GM12878 (cell line): ENCODE results near the gene TOGARAM1. TPM values are rescaled to one million over a fixed set of nuclear protein-coding genes. Genes with fewer than 3 reads are reported as not detected.
A peak's percentile ranks its signal among the peaks of the same experiment; 100 is the strongest.

Source experiments
- ATAC-seq: fragments of 200-7000 bp; cut with Tn5 transposase; 3 replicates; pipeline ENCODE4 v1.9.1; 2020; ENCODE audit warnings: mild to moderate bottlenecking, moderate library complexity
- BruUV-seq: library from RNA; stranded (reverse); fragments of 400-500 nt; replicated peaks from 2 replicates; lab custom pipeline; 2021; lab: Mats Ljungman, UMichigan
- CTCF ChIA-PET: fragments of 300-600 bp; sonication (Branson Sonifier 250); formaldehyde crosslinking; extraction: SDS; loops from one replicate; lab custom pipeline; 2021; ENCODE audit warnings: inconsistent platforms; lab: Yijun Ruan, JAX
- POLR2A ChIA-PET: fragments of 350-600 bp; formaldehyde crosslinking; extraction: SDS; loops from one replicate; lab custom pipeline; 2021; ENCODE audit warnings: inconsistent platforms; lab: Charles Lee
- RAD21 ChIA-PET: fragments of 300-600 bp; sonication (Branson Sonifier 250); formaldehyde crosslinking; loops from one replicate; lab custom pipeline; 2023; ENCODE audit warnings: antibody characterized with exemption; ENCODE audit not compliant: unreplicated experiment; lab: Charles Lee
- SMC1A ChIA-PET: fragments of 300-600 bp; sonication (Branson Sonifier 250); formaldehyde crosslinking; loops from one replicate; lab custom pipeline; 2023; ENCODE audit not compliant: unreplicated experiment, uncharacterized antibody; lab: Charles Lee
- DNase-seq: peaks from one replicate; pipeline ENCODE4 v3.0.0-alpha.2; 2011; ENCODE audit warnings: low read depth, low spot score
- FAIRE-seq: peaks from 3 replicates; lab custom pipeline; 2011; peaks lifted over from hg19 to GRCh38; lab: Jason Lieb, UNC
- H2AFZ ChIP-seq: 2 replicates; pipeline ENCODE4 v1.6.0; 2011; ENCODE audit warnings: low read depth, low read length, control low read depth; ENCODE audit not compliant: control insufficient read depth
- H3K27ac ChIP-seq: 2 replicates; pipeline ENCODE4 v1.5.1; 2011; ENCODE audit warnings: control low read depth; ENCODE audit not compliant: control insufficient read depth, insufficient read depth
- H3K27me3 ChIP-seq, 2 experiments: replicated peaks in 1 of 2; 2 replicates each; pipeline versions ENCODE4 v1.6.0 to v1.6.1; 2011; ENCODE audit warnings: low read length in 1 of 2; ENCODE audit not compliant: control insufficient read depth in 2 of 2, insufficient read depth in 2 of 2
- H3K36me3 ChIP-seq, 2 experiments: 2 replicates each; pipeline ENCODE4 v1.5.1; 2011; ENCODE audit warnings: low read length in 1 of 2; ENCODE audit not compliant: control insufficient read depth in 2 of 2, insufficient read depth in 2 of 2
- H3K4me1 ChIP-seq: 2 replicates; pipeline ENCODE4 v1.6.1; 2011; ENCODE audit warnings: mild to moderate bottlenecking, low read length, moderate library complexity, mixed read lengths; ENCODE audit not compliant: control insufficient read depth, insufficient read depth
- H3K4me2 ChIP-seq: 2 replicates; pipeline ENCODE4 v1.6.0; 2011; ENCODE audit warnings: control low read depth; ENCODE audit not compliant: control insufficient read depth, insufficient read depth
- H3K4me3 ChIP-seq: fragments of 200-600 bp; sonication (generic); 2 replicates; pipeline ENCODE4 v1.5.1; 2016
- H3K79me2 ChIP-seq: 2 replicates; pipeline ENCODE4 v1.6.0; 2011; ENCODE audit warnings: low read length; ENCODE audit not compliant: control insufficient read depth, insufficient read depth
- H3K9ac ChIP-seq: 2 replicates; pipeline ENCODE4 v1.8.0; 2011; ENCODE audit warnings: low read length, control low read depth, mixed read lengths; ENCODE audit not compliant: control insufficient read depth, insufficient read depth
- H3K9me3 ChIP-seq: replicated peaks from 3 replicates; pipeline ENCODE4 v1.5.1; 2011; ENCODE audit warnings: mild to moderate bottlenecking, low read length; ENCODE audit not compliant: control insufficient read depth, insufficient read depth
- H4K20me1 ChIP-seq: 2 replicates; pipeline ENCODE4 v1.6.0; 2011; ENCODE audit not compliant: control insufficient read depth, insufficient read depth
- CHD4 ChIP-seq: fragments of 200-600 bp; sonication (generic); IDR thresholded peaks from 2 replicates; pipeline ENCODE4 v1.6.1; 2016; ENCODE audit warnings: mild to moderate bottlenecking
- MEF2B ChIP-seq: fragments of 450-650 bp; IDR thresholded peaks from 2 replicates; pipeline ENCODE4 v1.6.1; 2018; ENCODE audit warnings: mild to moderate bottlenecking, moderate library complexity; ENCODE audit not compliant: partially characterized antibody, poor library complexity, severe bottlenecking
- RAD51 ChIP-seq: fragments of 450-650 bp; IDR thresholded peaks from 2 replicates; pipeline ENCODE4 v1.6.1; 2016; ENCODE audit warnings: moderate library complexity, mild to moderate bottlenecking, inconsistent platforms
- ZNF274 ChIP-seq: IDR thresholded peaks from one replicate; pipeline ENCODE4 v1.8.0; 2011; ENCODE audit not compliant: insufficient read length, insufficient read depth
- WGBS: methylation state at CpG from one replicate; pipeline ENCODE4 v1.1.6; 2016; ENCODE audit warnings: low lambda C conversion rate; ENCODE audit not compliant: insufficient replicate concordance, insufficient coverage; ENCODE audit errors: missing lambda C conversion rate; 5-methylcytosine and 5-hydroxymethylcytosine counted together
- in situ Hi-C: fragments of 300-500 bp; cut with MboI; formaldehyde crosslinking; loops from 9 replicates; pipeline ENCODE4 v1.14.3; 2018; ENCODE audit warnings: mixed read lengths
- intact Hi-C: fragments of 100-400 bp; cut with micrococcal nuclease; formaldehyde crosslinking; loops from one replicate; pipeline ENCODE4 v1.14.2; 2022; ENCODE audit not compliant: unreplicated experiment
- polyA plus RNA-seq, 11 experiments: library from polyadenylated mRNA; depleted of rRNA in 4 of 11; unstranded in 6 of 11; stranded (reverse) in 5 of 11; fragments of >200 nt; fragmentation: Nextera tagmentation in 4 of 11; fragmentation: Illumina TruSeq in 1 of 11; extraction: Ambion mirVana in 4 of 11; extraction: Trizol in 1 of 11; gene quantifications; 1 replicate in 1 of 11; 2 replicates in 10 of 11; pipeline versions ENCODE4 v1.2.1 to v1.2.3, GENCODE V29; 2011 to 2016; ENCODE audit warnings: inconsistent platforms in 2 of 11, missing spikeins in 2 of 11, low read depth in 1 of 11
- small RNA-seq: library from RNA; depleted of rRNA; stranded (forward); fragments of <200 nt; gene quantifications from one replicate; pipeline ENCODE3, GENCODE V24; 2014
- total RNA-seq, 4 experiments: library from RNA; depleted of rRNA in 3 of 4; stranded (reverse); fragments of >200 nt in 3 of 4; fragmentation: Illumina TruSeq in 1 of 4; extraction: Trizol in 1 of 4; gene quantifications; 2 replicates each; pipeline versions ENCODE4 v1.2.1 to v1.2.3, GENCODE V29; 2013 to 2021

TOGARAM1 gene
- total and polyA plus RNA-seq, 10 of the 15 experiments (the other 5 are each of a cell fraction or from before 2014, with no cell fraction given): 2.1 to 14.4 (median 7.2) TPM

DNA sequence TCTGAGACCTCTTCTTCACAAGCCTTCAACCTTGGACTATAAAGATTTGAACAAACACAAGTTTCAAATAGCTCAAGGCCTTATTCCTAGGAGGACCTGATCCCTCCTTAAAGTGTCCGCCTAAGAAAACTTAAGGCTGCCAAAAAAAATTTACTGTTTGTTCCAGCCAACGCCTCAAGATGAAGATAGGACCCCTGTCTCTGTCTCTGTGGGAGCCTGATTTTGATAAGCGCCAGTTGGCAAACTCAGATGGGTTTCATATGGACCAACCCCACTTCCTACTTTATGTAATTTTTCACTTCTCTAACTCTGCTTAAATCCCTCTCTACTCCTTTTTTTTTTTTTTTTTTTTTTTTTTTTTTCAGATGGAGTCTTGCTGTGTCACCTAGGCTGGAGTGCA, 161.3 kb downstream of the TOGARAM1 start:
- ATAC-seq (no peak), FAIRE-seq (no peak), DNase-seq (no peak)
- 96% methylated on average over 3 of the region's 3 CpGs for WGBS
- ChIA-PET SMC1A (no interaction called here), POLR2A (interaction anchor here (0.6 kb wide), 2 partner anchors 24 to 209 kb away, joined by 3 to 4 read pairs; no protein-coding TSS in a partner anchor), CTCF (no interaction called here), RAD21 (no interaction called here)
- BruUV-seq: no TSS peak
- Histone ChIP-seq H2AFZ (no peak overlapping the region), H3K4me2 (no peak overlapping the region), H3K36me3 (peaks cover 1 to 28% of the 10 kb centered on the region in 2 experiments), H3K79me2 (no peaks in the 10 kb centered on the region), H4K20me1 (no peaks in the 10 kb centered on the region), H3K4me3 (no peak overlapping the region), H3K9me3 (no peaks in the 10 kb centered on the region), H3K4me1 (no peaks in the 10 kb centered on the region), H3K9ac (no peak overlapping the region), H3K27ac (no peak overlapping the region), H3K27me3 (no peaks in the 10 kb centered on the region)
- no peak for TF ChIP-seq ZNF274
- TF ChIP-seq RAD51: no peak
- TF ChIP-seq CHD4: no peak
- no peak for TF ChIP-seq MEF2B
- intact Hi-C loops (no loop called here), in situ Hi-C loops (no loop called here)

Small RNA genes lying within 50 kb of the gene (small RNA-seq; reads per million reads assigned to genes)
- not detected for gene RF00151
- gene SNORD127: 426 reads per million, percentile 99 among the genes with 10 or more reads in this experiment

Other genes with a start within 250 kb of the TOGARAM1 start
- gene KLHL28, start 243 bp upstream of the TOGARAM1 start, total RNA-seq (2014; rRNA removed): 4.0 and 4.5 TPM in 2 replicates
- gene KLHL28, start 243 bp upstream of the TOGARAM1 start, total RNA-seq (2014; rRNA removed; fragmentation: Illumina TruSeq; extraction: Trizol): 6.4 and 7.1 TPM in 2 replicates
- 6.5 and 6.6 TPM in 2 replicates for gene KLHL28, start 243 bp upstream of the TOGARAM1 start, total RNA-seq (2021)
- 9.8 and 13.2 TPM in 2 replicates for gene KLHL28, start 243 bp upstream of the TOGARAM1 start, polyA plus RNA-seq (2011; rRNA removed)
- gene KLHL28, start 243 bp upstream of the TOGARAM1 start, polyA plus RNA-seq (2014; fragmentation: Illumina TruSeq; extraction: Trizol): 5.5 and 6.1 TPM in 2 replicates
- gene KLHL28, start 243 bp upstream of the TOGARAM1 start, polyA plus RNA-seq (2014; fragmentation: Nextera tagmentation; extraction: Ambion mirVana): 1 to 10 TPM; 4.3 to 9.3 TPM
- 1.7 and 2.7 TPM in 2 replicates for gene KLHL28, start 243 bp upstream of the TOGARAM1 start, polyA plus RNA-seq (2014; rRNA removed)
- 1 to 10 TPM; 3.2 to 6.3 TPM for gene KLHL28, start 243 bp upstream of the TOGARAM1 start, polyA plus RNA-seq (2016; fragmentation: Nextera tagmentation; extraction: Ambion mirVana)
- gene PRPF39, start 121.9 kb downstream of the TOGARAM1 start, total RNA-seq (2014; rRNA removed): 34.6 and 46.8 TPM in 2 replicates
- gene PRPF39, start 121.9 kb downstream of the TOGARAM1 start, total RNA-seq (2014; rRNA removed; fragmentation: Illumina TruSeq; extraction: Trizol): 41.0 and 43.8 TPM in 2 replicates
- gene PRPF39, start 121.9 kb downstream of the TOGARAM1 start, total RNA-seq (2021): 41.7 and 43.2 TPM in 2 replicates
- gene PRPF39, start 121.9 kb downstream of the TOGARAM1 start, polyA plus RNA-seq (2011; rRNA removed): 91.7 and 114 TPM in 2 replicates
- 39.3 and 56.1 TPM in 2 replicates for gene PRPF39, start 121.9 kb downstream of the TOGARAM1 start, polyA plus RNA-seq (2014; fragmentation: Illumina TruSeq; extraction: Trizol)
- 10 to 100 TPM; 22.1 to 22.3 TPM for gene PRPF39, start 121.9 kb downstream of the TOGARAM1 start, polyA plus RNA-seq (2014; fragmentation: Nextera tagmentation; extraction: Ambion mirVana)
- gene PRPF39, start 121.9 kb downstream of the TOGARAM1 start, polyA plus RNA-seq (2014; rRNA removed): 43.7 and 43.8 TPM in 2 replicates
- 10 to 100 TPM; 32.7 to 33.7 TPM for gene PRPF39, start 121.9 kb downstream of the TOGARAM1 start, polyA plus RNA-seq (2016; fragmentation: Nextera tagmentation; extraction: Ambion mirVana)
- 65.4 and 67.2 TPM in 2 replicates for gene FKBP3, start 172.3 kb downstream of the TOGARAM1 start, total RNA-seq (2014; rRNA removed)
- 71.0 and 75.9 TPM in 2 replicates for gene FKBP3, start 172.3 kb downstream of the TOGARAM1 start, total RNA-seq (2014; rRNA removed; fragmentation: Illumina TruSeq; extraction: Trizol)
- 78.7 and 82.0 TPM in 2 replicates for gene FKBP3, start 172.3 kb downstream of the TOGARAM1 start, total RNA-seq (2021)
- gene FKBP3, start 172.3 kb downstream of the TOGARAM1 start, polyA plus RNA-seq (2011; rRNA removed): 83.1 and 148 TPM in 2 replicates
- gene FKBP3, start 172.3 kb downstream of the TOGARAM1 start, polyA plus RNA-seq (2014; fragmentation: Illumina TruSeq; extraction: Trizol): 141 and 149 TPM in 2 replicates
- gene FKBP3, start 172.3 kb downstream of the TOGARAM1 start, polyA plus RNA-seq (2014; fragmentation: Nextera tagmentation; extraction: Ambion mirVana): 100 to 1,000 TPM; 148 to 169 TPM
- gene FKBP3, start 172.3 kb downstream of the TOGARAM1 start, polyA plus RNA-seq (2014; rRNA removed): 87.9 and 116 TPM in 2 replicates
- gene FKBP3, start 172.3 kb downstream of the TOGARAM1 start, polyA plus RNA-seq (2016; fragmentation: Nextera tagmentation; extraction: Ambion mirVana): 100 to 1,000 TPM; 205 to 218 TPM
- gene FANCM, start 173.7 kb downstream of the TOGARAM1 start, total RNA-seq (2014; rRNA removed): 10.2 and 12.0 TPM in 2 replicates
- gene FANCM, start 173.7 kb downstream of the TOGARAM1 start, total RNA-seq (2014; rRNA removed; fragmentation: Illumina TruSeq; extraction: Trizol): 14.3 and 14.6 TPM in 2 replicates
- 11.4 and 13.0 TPM in 2 replicates for gene FANCM, start 173.7 kb downstream of the TOGARAM1 start, total RNA-seq (2021)
- 9.8 and 17.1 TPM in 2 replicates for gene FANCM, start 173.7 kb downstream of the TOGARAM1 start, polyA plus RNA-seq (2011; rRNA removed)
- gene FANCM, start 173.7 kb downstream of the TOGARAM1 start, polyA plus RNA-seq (2014; fragmentation: Illumina TruSeq; extraction: Trizol): 7.9 and 8.7 TPM in 2 replicates
- gene FANCM, start 173.7 kb downstream of the TOGARAM1 start, polyA plus RNA-seq (2014; fragmentation: Nextera tagmentation; extraction: Ambion mirVana): 1 to 10 TPM; 6.4 to 7.7 TPM
- 7.8 and 9.7 TPM in 2 replicates for gene FANCM, start 173.7 kb downstream of the TOGARAM1 start, polyA plus RNA-seq (2014; rRNA removed)
- 10 to 100 TPM; 14.0 to 17.6 TPM for gene FANCM, start 173.7 kb downstream of the TOGARAM1 start, polyA plus RNA-seq (2016; fragmentation: Nextera tagmentation; extraction: Ambion mirVana)